IMR-90 (cell line): ENCODE measurements around the gene DIP2C. TPM values are rescaled to one million over a fixed set of nuclear protein-coding genes. Genes with fewer than 3 reads are reported as not detected.

Experiments used
- ATAC-seq: fragments of 200-7000 bp; cut with Tn5 transposase; 2 replicates; pipeline ENCODE4 v1.9.1; 2020; ENCODE audit warnings: low read depth, mild to moderate bottlenecking, moderate library complexity
- BruUV-seq: library from RNA; stranded (reverse); fragments of 400-500 nt; replicated peaks from 2 replicates; lab custom pipeline; 2021; lab: Mats Ljungman, UMichigan
- CTCF ChIA-PET: fragments of 300-600 bp; formaldehyde crosslinking; extraction: SDS; loops from one replicate; lab custom pipeline; 2021; ENCODE audit warnings: antibody characterized with exemption; lab: Yijun Ruan, JAX
- POLR2A ChIA-PET: fragments of 300-600 bp; sonication (Branson Sonifier 250); formaldehyde crosslinking; loops from one replicate; lab custom pipeline; 2022; ENCODE audit warnings: antibody characterized with exemption; ENCODE audit not compliant: unreplicated experiment; lab: Charles Lee
- DNase-seq: peaks from one replicate; pipeline ENCODE4 v3.0.0; 2013
- H2AFZ ChIP-seq: replicated peaks from 2 replicates; pipeline ENCODE3; 2013; ENCODE audit warnings: low read length, mild to moderate bottlenecking; ENCODE audit not compliant: poor library complexity
- H2AK5ac ChIP-seq: 2 replicates; pipeline ENCODE4 v1.6.1; 2013; ENCODE audit warnings: low read depth, low read length, inconsistent platforms
- H2AK9ac ChIP-seq: replicated peaks from 2 replicates; pipeline ENCODE3; 2013; ENCODE audit warnings: mild to moderate bottlenecking, low read depth, low read length, moderate library complexity; ENCODE audit not compliant: poor library complexity
- H2BK120ac ChIP-seq: 2 replicates; pipeline ENCODE4 v1.6.1; 2013; ENCODE audit warnings: low read depth, low read length, inconsistent platforms
- H2BK15ac ChIP-seq: 3 replicates; pipeline ENCODE4 v1.6.1; 2013; ENCODE audit warnings: low read depth, low read length, inconsistent platforms
- H2BK20ac ChIP-seq: 2 replicates; pipeline ENCODE4 v1.6.1; 2013; ENCODE audit warnings: low read depth, mild to moderate bottlenecking, inconsistent platforms, low read length, moderate library complexity
- H2BK5ac ChIP-seq: 2 replicates; pipeline ENCODE4 v1.6.1; 2013; ENCODE audit warnings: mild to moderate bottlenecking, low read depth, low read length, inconsistent platforms; ENCODE audit not compliant: poor library complexity, severe bottlenecking
- H3K14ac ChIP-seq: replicated peaks from 2 replicates; pipeline ENCODE4 v1.6.1; 2013; ENCODE audit warnings: low read depth, low read length, inconsistent platforms
- H3K18ac ChIP-seq: 2 replicates; pipeline ENCODE4 v1.6.1; 2013; ENCODE audit warnings: low read depth, low read length, control low read depth
- H3K23ac ChIP-seq: 2 replicates; pipeline ENCODE4 v1.6.1; 2013; ENCODE audit warnings: low read depth, low read length, inconsistent platforms
- H3K27ac ChIP-seq: 2 replicates; pipeline ENCODE4 v1.5.1; 2013; ENCODE audit warnings: mild to moderate bottlenecking, control low read depth, low read length; ENCODE audit not compliant: insufficient read depth
- H3K27me3 ChIP-seq: 2 replicates; pipeline ENCODE4 v1.6.1; 2013; ENCODE audit warnings: low read length; ENCODE audit not compliant: control insufficient read depth, insufficient read depth
- H3K36me3 ChIP-seq: 2 replicates; pipeline ENCODE4 v1.6.1; 2013; ENCODE audit warnings: low read length, mixed read lengths; ENCODE audit not compliant: control insufficient read depth, insufficient read depth
- H3K4ac ChIP-seq: 2 replicates; pipeline ENCODE4 v1.6.1; 2013; ENCODE audit warnings: low read depth, low read length, inconsistent platforms
- H3K4me1 ChIP-seq: 2 replicates; pipeline ENCODE4 v1.6.1; 2013; ENCODE audit warnings: low read length, mixed read lengths; ENCODE audit not compliant: control insufficient read depth, insufficient read depth
- H3K4me2 ChIP-seq: 2 replicates; pipeline ENCODE4 v1.6.1; 2013; ENCODE audit warnings: low read depth, mild to moderate bottlenecking, control low read depth, low read length, moderate library complexity
- H3K4me3 ChIP-seq: 2 replicates; pipeline ENCODE4 v1.5.1; 2013; ENCODE audit warnings: low read depth, mild to moderate bottlenecking, control low read depth, low read length, moderate library complexity; ENCODE audit not compliant: insufficient read depth
- H3K56ac ChIP-seq: 2 replicates; pipeline ENCODE4 v1.6.1; 2013; ENCODE audit warnings: low read length, inconsistent platforms; ENCODE audit not compliant: insufficient read depth; ENCODE audit errors: extremely low read depth
- H3K79me1 ChIP-seq, 2 experiments: 2 replicates each; pipeline ENCODE4 v1.6.1; 2013; ENCODE audit warnings: low read length in 2 of 2, inconsistent platforms in 1 of 2, low read depth in 1 of 2
- H3K9ac ChIP-seq: 2 replicates; pipeline ENCODE4 v1.6.1; 2013; ENCODE audit warnings: low read depth, low read length, control low read depth
- H3K9me1 ChIP-seq: 2 replicates; pipeline ENCODE4 v1.6.1; 2013; ENCODE audit warnings: low read length, inconsistent platforms; ENCODE audit not compliant: insufficient read depth
- H3K9me3 ChIP-seq: 2 replicates; pipeline ENCODE4 v1.6.1; 2013; ENCODE audit warnings: low read length; ENCODE audit not compliant: control insufficient read depth, insufficient read depth
- H4K20me1 ChIP-seq: 2 replicates; pipeline ENCODE4 v1.6.1; 2013; ENCODE audit warnings: low read length, inconsistent platforms; ENCODE audit not compliant: insufficient read depth
- H4K5ac ChIP-seq: 2 replicates; pipeline ENCODE4 v1.6.1; 2013; ENCODE audit warnings: mild to moderate bottlenecking, low read depth, low read length, control low read depth
- H4K8ac ChIP-seq, 2 experiments: 2 replicates each; pipeline ENCODE4 v1.6.1; 2013; ENCODE audit warnings: low read depth in 2 of 2, low read length in 2 of 2, control low read depth in 1 of 2, inconsistent platforms in 1 of 2
- H4K91ac ChIP-seq: 2 replicates; pipeline ENCODE4 v1.6.1; 2013; ENCODE audit warnings: low read depth, low read length, inconsistent platforms; ENCODE audit not compliant: insufficient read depth
- BHLHE40 ChIP-seq: fragments of 150-350 bp; IDR thresholded peaks from 2 replicates; pipeline ENCODE4 v1.6.1; 2016; ENCODE audit warnings: mild to moderate bottlenecking, low read depth, low read length
- CEBPB ChIP-seq: IDR thresholded peaks from 2 replicates; pipeline ENCODE4 v1.6.1; 2012; ENCODE audit warnings: low read depth, low read length, improper control_type of control experiment
- FOS ChIP-seq: fragments of 150-350 bp; IDR thresholded peaks from 2 replicates; pipeline ENCODE4 v1.6.1; 2016; ENCODE audit warnings: low read depth, low read length
- MAFK ChIP-seq: IDR thresholded peaks from 2 replicates; pipeline ENCODE4 v1.6.1; 2012; ENCODE audit warnings: low read depth, low read length, improper control_type of control experiment
- RAD21 ChIP-seq: IDR thresholded peaks from 2 replicates; pipeline ENCODE4 v1.6.1; 2012; ENCODE audit warnings: low read length, improper control_type of control experiment
- WGBS, 2 experiments: methylation state at CpG; one replicate each; pipeline versions ENCODE4 v1.1.5 to v1.1.7; 2013; ENCODE audit warnings: missing lambda C conversion rate in 2 of 2; ENCODE audit not compliant: insufficient read length in 1 of 2; ENCODE audit errors: extremely low coverage in 2 of 2; 5-methylcytosine and 5-hydroxymethylcytosine counted together
- dilution Hi-C: fragments of 300-500 bp; cut with HindIII; formaldehyde crosslinking; loops from one replicate; pipeline ENCODE4 v1.14.3; 2018; ENCODE audit warnings: low sequenced_read_pairs; ENCODE audit not compliant: unreplicated experiment
- in situ Hi-C: fragments of 300-500 bp; cut with MboI; formaldehyde crosslinking; loops from 3 replicates; pipeline ENCODE4 v1.14.3; 2019; ENCODE audit warnings: low sequenced_read_pairs, inconsistent platforms, mixed read lengths
- intact Hi-C: fragments of 100-400 bp; cut with micrococcal nuclease; formaldehyde crosslinking; loops from 2 replicates; pipeline ENCODE4 v1.10.0; 2022
- polyA plus RNA-seq, 3 experiments: library from polyadenylated mRNA; depleted of rRNA; stranded (reverse); fragments of >200 nt; gene quantifications; 2 replicates each; pipeline ENCODE4 v1.2.3, GENCODE V29; 2012; ENCODE audit warnings: low replicate concordance in 1 of 3
- total RNA-seq: library from RNA; depleted of rRNA; stranded (reverse); fragments of >200 nt; gene quantifications from 2 replicates; pipeline ENCODE4 v1.2.3, GENCODE V29; 2012
- TF ChIP-seq, protein P1 (sequence below): fragments of 150-350 bp; IDR thresholded peaks from 2 replicates; pipeline ENCODE4 v1.6.1; 2016; ENCODE audit warnings: low read depth, mild to moderate bottlenecking, low read length, moderate library complexity, borderline replicate concordance
- TF ChIP-seq, protein P2 (sequence below): conservative IDR thresholded peaks from 2 replicates; pipeline ENCODE4 v1.5.1; 2012; ENCODE audit warnings: mild to moderate bottlenecking, low read depth, low read length, improper control_type of control experiment

The DIP2C gene
- total and polyA plus RNA-seq, 2 of the 4 experiments (the other 2 are of a cell fraction), result 8.6 to 17.3 TPM

DNA sequence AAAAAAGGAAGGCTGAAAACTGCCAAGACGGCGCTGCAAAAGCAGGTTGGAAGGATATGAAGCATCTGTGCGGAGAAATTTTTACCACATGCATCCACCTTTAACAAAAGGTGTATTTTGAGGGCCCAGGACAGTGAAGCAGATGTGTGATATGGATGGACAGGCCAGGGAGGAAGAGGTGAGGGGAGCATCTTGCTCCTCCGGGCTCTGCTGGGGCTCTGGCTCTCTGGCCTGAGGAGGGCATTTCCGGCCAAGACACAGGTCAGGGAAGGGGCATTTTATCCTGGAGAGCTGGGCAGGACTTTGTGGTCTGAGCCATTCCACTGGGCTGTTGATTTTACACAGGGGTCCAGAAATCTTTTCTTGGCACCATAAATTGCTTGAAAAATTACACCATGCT lies 379.1 kb downstream of the DIP2C start:
- no peak for TF ChIP-seq FOS
- no peak for TF ChIP-seq BHLHE40
- TF ChIP-seq, protein P1, sequence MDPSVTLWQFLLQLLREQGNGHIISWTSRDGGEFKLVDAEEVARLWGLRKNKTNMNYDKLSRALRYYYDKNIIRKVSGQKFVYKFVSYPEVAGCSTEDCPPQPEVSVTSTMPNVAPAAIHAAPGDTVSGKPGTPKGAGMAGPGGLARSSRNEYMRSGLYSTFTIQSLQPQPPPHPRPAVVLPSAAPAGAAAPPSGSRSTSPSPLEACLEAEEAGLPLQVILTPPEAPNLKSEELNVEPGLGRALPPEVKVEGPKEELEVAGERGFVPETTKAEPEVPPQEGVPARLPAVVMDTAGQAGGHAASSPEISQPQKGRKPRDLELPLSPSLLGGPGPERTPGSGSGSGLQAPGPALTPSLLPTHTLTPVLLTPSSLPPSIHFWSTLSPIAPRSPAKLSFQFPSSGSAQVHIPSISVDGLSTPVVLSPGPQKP, result no peak
- TF ChIP-seq, protein P2, sequence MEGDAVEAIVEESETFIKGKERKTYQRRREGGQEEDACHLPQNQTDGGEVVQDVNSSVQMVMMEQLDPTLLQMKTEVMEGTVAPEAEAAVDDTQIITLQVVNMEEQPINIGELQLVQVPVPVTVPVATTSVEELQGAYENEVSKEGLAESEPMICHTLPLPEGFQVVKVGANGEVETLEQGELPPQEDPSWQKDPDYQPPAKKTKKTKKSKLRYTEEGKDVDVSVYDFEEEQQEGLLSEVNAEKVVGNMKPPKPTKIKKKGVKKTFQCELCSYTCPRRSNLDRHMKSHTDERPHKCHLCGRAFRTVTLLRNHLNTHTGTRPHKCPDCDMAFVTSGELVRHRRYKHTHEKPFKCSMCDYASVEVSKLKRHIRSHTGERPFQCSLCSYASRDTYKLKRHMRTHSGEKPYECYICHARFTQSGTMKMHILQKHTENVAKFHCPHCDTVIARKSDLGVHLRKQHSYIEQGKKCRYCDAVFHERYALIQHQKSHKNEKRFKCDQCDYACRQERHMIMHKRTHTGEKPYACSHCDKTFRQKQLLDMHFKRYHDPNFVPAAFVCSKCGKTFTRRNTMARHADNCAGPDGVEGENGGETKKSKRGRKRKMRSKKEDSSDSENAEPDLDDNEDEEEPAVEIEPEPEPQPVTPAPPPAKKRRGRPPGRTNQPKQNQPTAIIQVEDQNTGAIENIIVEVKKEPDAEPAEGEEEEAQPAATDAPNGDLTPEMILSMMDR, result no peak
- no peak for TF ChIP-seq MAFK
- no peak for TF ChIP-seq RAD21
- no peak for TF ChIP-seq CEBPB
- CTCF ChIA-PET, result no interaction called here
- H3K23ac ChIP-seq, result no peak overlapping the region
- no peaks in the 10 kb centered on the region for H3K27me3 ChIP-seq
- no peak overlapping the region for H3K18ac ChIP-seq
- no peak overlapping the region for H3K9ac ChIP-seq
- peaks cover 15% of the 10 kb centered on the region for H3K9me1 ChIP-seq
- no peak overlapping the region for H4K8ac ChIP-seq
- no CpG with 5 or more reads among the region's 5 CpGs for WGBS, 2 experiments
- H3K79me1 ChIP-seq, result peaks cover 0 to 19% of the 10 kb centered on the region in 2 experiments; a peak in 3 of 4 replicates
- ATAC-seq (no peak), DNase-seq (no peak)
- H4K20me1 ChIP-seq, result no peaks in the 10 kb centered on the region
- intact Hi-C loops, result no loop called here
- no peak overlapping the region for H2BK20ac ChIP-seq
- in situ Hi-C loops, result no loop called here
- H3K14ac ChIP-seq, result no peak overlapping the region
- no peak overlapping the region for H3K4me3 ChIP-seq
- H2AK9ac ChIP-seq, result no peak overlapping the region
- H3K4me1 ChIP-seq, result peaks cover 3% of the 10 kb centered on the region
- H3K4ac ChIP-seq, result no peak overlapping the region
- no peak overlapping the region for H2AFZ ChIP-seq
- no peak overlapping the region for H2BK120ac ChIP-seq
- BruUV-seq, result no TSS peak
- POLR2A ChIA-PET, result no interaction called here
- H4K5ac ChIP-seq, result no peak overlapping the region
- no peaks in the 10 kb centered on the region for H3K9me3 ChIP-seq
- no peak overlapping the region for H3K56ac ChIP-seq
- H2BK15ac ChIP-seq, result no peak overlapping the region
- H3K36me3 ChIP-seq, result peaks cover 31% of the 10 kb centered on the region
- H2BK5ac ChIP-seq, result no peak overlapping the region
- no peak overlapping the region for H2AK5ac ChIP-seq
- H3K27ac ChIP-seq, result no peak overlapping the region
- dilution Hi-C loops, result no loop called here
- no peak overlapping the region for H4K91ac ChIP-seq
- H3K4me2 ChIP-seq, result no peak overlapping the region
